Measurements from ENCODE around the gene GUCY2F. TPM values are rescaled to one million over a fixed set of nuclear protein-coding genes. Genes with fewer than 3 reads are reported as not detected.

The GUCY2F gene
- total RNA-seq, 3 donors from 2014 or later: not detected

DNA sequence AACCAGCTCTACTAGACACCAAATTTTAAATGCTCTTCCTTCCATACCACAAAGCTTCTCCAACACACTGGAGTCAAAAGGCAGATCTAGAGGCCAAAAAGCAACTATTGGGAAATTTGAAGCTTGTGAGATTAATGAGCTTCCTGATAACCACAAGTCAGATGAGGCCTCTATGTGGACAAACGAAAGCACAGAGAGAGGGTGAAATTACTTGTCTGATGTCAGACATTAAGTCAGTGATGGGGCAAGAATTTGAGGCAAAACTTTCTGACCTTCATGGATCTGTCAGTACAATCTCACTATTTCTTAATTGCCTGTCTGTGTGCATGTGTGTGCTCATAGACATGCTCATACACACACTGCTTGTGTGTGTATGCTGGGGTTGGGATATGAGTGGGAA is 103.6 kb downstream of the GUCY2F start:
- DNase-seq: no peak
- H3K36me3 ChIP-seq (ENCODE audit: low read depth): no peaks in the 10 kb centered on the region
- TF ChIP-seq, protein P1, sequence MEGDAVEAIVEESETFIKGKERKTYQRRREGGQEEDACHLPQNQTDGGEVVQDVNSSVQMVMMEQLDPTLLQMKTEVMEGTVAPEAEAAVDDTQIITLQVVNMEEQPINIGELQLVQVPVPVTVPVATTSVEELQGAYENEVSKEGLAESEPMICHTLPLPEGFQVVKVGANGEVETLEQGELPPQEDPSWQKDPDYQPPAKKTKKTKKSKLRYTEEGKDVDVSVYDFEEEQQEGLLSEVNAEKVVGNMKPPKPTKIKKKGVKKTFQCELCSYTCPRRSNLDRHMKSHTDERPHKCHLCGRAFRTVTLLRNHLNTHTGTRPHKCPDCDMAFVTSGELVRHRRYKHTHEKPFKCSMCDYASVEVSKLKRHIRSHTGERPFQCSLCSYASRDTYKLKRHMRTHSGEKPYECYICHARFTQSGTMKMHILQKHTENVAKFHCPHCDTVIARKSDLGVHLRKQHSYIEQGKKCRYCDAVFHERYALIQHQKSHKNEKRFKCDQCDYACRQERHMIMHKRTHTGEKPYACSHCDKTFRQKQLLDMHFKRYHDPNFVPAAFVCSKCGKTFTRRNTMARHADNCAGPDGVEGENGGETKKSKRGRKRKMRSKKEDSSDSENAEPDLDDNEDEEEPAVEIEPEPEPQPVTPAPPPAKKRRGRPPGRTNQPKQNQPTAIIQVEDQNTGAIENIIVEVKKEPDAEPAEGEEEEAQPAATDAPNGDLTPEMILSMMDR (IDR thresholded peaks at IDR 0.05): no peak
- no peak overlapping the region for H3K4me3 ChIP-seq
- H3K4me1 ChIP-seq (ENCODE audit: low read depth): no peaks in the 10 kb centered on the region
- no peaks in the 10 kb centered on the region for H3K9me3 ChIP-seq
- no peak for ATAC-seq
- intact Hi-C loops (cut with DNase I, micrococcal nuclease): no loop called here

DNA sequence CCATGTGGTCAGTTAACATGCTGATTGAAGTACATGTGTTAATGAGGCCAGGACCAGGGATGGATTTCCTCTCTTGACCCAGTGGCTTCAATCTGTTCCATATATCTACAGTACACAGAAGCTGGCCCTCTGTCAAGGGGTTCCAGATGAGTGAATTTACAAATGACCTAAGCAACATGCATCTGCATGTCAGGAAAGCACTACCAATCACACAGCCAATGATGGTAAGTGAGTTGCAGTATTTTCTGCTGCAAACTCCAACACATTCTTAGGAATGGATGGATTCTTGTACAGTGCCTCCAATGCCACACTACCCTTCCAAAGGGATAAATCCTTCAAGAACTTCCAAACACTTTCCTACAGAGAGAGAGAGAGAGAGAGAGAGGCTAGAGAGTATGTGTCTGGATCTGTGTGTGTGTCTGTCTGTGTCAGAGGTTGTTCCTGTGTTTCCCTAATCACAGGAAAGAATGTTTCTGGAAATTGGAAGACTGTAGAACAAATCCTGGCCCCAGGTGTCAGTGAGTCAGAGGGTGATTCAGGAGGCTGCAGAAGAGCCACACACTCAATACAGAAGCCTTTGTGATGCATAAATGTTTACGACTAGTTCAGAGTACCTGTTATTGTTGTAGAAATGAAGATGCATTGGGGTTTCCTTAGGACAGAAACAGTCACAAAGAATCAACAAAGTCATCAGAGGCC is 107.5 kb downstream of the GUCY2F start:
- Histone ChIP-seq H3K4me3 (no peak overlapping the region), H3K4me1 (ENCODE audit: low read depth) (no peaks in the 10 kb centered on the region), H3K9me3 (no peaks in the 10 kb centered on the region), H3K36me3 (ENCODE audit: low read depth) (no peaks in the 10 kb centered on the region)
- TF ChIP-seq, protein P1 (IDR thresholded peaks at IDR 0.05): no peak
- ATAC-seq (no peak), DNase-seq (no peak)
- intact Hi-C loops (cut with DNase I, micrococcal nuclease): no loop called here

DNA sequence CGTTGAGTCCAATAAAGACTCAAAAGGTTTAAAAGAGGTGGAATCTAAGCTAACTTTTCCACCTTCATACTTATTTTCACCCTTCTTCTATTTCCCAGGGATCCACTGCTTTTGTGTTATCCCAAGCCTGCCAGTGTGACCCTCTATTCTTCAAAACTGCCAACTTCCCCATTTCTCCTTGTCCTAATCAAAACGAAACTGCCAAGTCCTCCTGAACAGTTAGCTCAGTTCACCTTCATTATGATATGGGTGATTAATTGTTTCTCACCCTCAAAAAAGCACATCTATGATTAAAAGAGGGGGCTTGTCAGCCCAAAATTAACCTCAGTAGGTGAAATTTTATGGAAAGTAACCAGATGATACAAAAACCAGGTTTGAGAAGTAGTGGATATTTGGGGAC is 108.4 kb downstream of the GUCY2F start:
- TF ChIP-seq, protein P1 (IDR thresholded peaks at IDR 0.05): no peak
- intact Hi-C loops (cut with DNase I, micrococcal nuclease): no loop called here
- ATAC-seq: no peak
- Histone ChIP-seq H3K4me3 (no peak overlapping the region), H3K9me3 (no peaks in the 10 kb centered on the region), H3K36me3 (ENCODE audit: low read depth) (no peaks in the 10 kb centered on the region), H3K4me1 (ENCODE audit: low read depth) (no peaks in the 10 kb centered on the region)
- DNase-seq: no peak

DNA sequence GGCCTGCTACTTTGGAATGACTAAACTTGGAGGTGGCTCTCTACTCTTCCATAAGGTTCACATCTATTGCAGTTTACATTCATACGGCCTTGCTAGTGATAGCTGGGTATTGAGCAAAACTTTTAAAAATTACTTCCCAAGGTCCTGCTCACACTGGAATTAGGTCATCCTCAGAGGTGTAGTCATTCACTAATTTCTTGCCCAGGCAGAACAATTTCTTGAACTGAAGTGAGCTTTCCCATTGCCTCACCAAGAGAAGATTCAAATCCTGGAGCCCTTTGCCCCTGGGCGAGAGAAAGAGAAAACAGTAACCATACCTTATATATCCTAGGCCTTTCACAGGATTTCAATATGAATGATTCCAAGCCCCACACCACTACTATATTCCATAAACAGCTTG is 109.2 kb downstream of the GUCY2F start:
- ATAC-seq (no peak), DNase-seq (no peak)

DNA sequence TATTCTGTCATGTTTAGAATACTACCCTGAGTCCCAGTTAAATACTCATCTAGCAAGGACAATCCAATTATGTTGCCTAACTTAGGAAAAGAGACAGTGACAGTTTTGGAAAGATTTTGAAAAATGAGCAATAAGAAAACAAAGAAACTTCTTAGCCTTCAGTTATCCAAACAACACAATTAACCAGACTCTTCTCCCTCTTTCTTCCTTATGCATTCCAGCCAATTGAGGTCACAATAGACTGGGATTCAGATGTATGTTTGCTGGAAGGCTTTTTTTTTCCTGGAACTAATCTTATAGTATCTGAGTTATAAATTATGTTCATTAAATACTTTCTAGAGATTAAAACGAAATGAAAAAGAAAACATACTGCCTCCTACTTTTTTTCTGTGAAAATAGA is 109.6 kb downstream of the GUCY2F start:
- DNase-seq: no peak
- Histone ChIP-seq H3K4me1 (ENCODE audit: low read depth) (no peaks in the 10 kb centered on the region), H3K36me3 (ENCODE audit: low read depth) (no peaks in the 10 kb centered on the region), H3K9me3 (no peaks in the 10 kb centered on the region), H3K4me3 (no peak overlapping the region)
- no peak for ATAC-seq
- intact Hi-C loops (cut with DNase I, micrococcal nuclease): no loop called here
- TF ChIP-seq, protein P1 (IDR thresholded peaks at IDR 0.05): no peak

More for the DNA sequence above, 109.2 kb downstream of the GUCY2F start:
- TF ChIP-seq, protein P1 (IDR thresholded peaks at IDR 0.05): no peak
- intact Hi-C loops (cut with DNase I, micrococcal nuclease): no loop called here
- Histone ChIP-seq H3K4me1 (ENCODE audit: low read depth) (no peaks in the 10 kb centered on the region), H3K9me3 (no peaks in the 10 kb centered on the region), H3K36me3 (ENCODE audit: low read depth) (no peaks in the 10 kb centered on the region), H3K4me3 (no peak overlapping the region)

DNA sequence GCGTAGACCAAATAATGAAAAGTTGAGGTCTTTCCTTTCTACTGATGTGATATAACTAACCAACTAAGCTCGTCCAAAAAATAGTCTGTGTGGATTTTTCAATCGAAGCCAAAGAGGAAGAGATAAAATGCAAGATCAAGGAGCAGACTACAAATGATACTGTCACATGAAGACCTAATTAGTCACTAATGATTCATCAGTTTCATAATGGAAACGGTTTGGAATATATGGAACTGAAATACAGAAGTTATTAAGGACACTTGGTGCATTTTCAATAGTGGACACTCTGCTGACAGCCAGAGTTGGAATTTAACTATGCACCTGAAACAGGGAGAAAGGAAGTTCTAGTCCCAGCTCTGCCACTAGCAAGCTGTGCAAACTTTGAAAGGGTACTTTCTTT is 119.8 kb downstream of the GUCY2F start:
- DNase-seq (no peak), ATAC-seq (no peak)
- no peaks in the 10 kb centered on the region for H3K9me3 ChIP-seq
- TF ChIP-seq, protein P1 (IDR thresholded peaks at IDR 0.05): no peak
- intact Hi-C loops (cut with DNase I, micrococcal nuclease): no loop called here
- H3K4me3 ChIP-seq: no peak overlapping the region
- H3K4me1 ChIP-seq (ENCODE audit: low read depth): no peaks in the 10 kb centered on the region
- no peaks in the 10 kb centered on the region for H3K36me3 ChIP-seq (ENCODE audit: low read depth)

Measured in mucosa of descending colon (tissue), 3 donors.